ENCODE measurements around the gene ZSCAN31. TPM values are rescaled to one million over a fixed set of nuclear protein-coding genes. Genes with fewer than 3 reads are reported as not detected.

ZSCAN31 gene
- polyA plus RNA-seq, 2 donors, result 5.5 to 9.2 TPM

DNA sequence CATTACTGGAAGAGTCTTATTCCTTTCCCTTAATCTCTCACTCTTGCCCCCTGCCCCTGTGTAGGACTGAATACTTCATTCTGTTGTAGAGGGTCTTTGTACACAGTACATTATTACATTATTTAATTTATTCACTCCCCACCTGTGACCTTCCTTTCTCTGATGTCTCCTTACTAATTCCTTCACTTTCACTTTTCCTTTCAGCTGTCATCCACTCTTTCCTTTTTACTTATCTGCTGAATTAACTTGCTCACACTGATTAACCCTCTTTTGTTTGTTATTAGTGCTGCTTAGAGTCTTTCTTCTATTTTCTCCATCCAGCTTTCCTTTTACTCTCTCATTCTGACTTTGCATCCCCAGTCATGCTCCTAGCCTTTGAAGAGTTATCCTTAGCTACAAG lies 61.1 kb downstream of the ZSCAN31 start:
- no peaks in the 10 kb centered on the region for H3K27me3 ChIP-seq (ENCODE audit: control insufficient read depth in 1 of 2, insufficient read depth in 2 of 2, low read length in 2 of 2)
- H3K36me3 ChIP-seq (ENCODE audit: control insufficient read depth in 2 of 2, insufficient read depth in 2 of 2, low read length in 1 of 2), result peaks cover 2 to 14% of the 10 kb centered on the region in 2 donors

More for the DNA sequence above, 61.1 kb downstream of the ZSCAN31 start:
- Histone ChIP-seq H3K4me3 (ENCODE audit: low read depth in 1 of 2, low read length in 2 of 2) (no peak overlapping the region), H3K9me3 (ENCODE audit: control insufficient read depth in 2 of 2, insufficient read depth in 1 of 2, low read depth in 1 of 2, low read length in 1 of 2) (no peaks in the 10 kb centered on the region), H3K27ac (ENCODE audit: low read depth in 2 of 2, low read length in 1 of 2) (no peak overlapping the region), H3K4me1 (ENCODE audit: control insufficient read depth in 2 of 2, insufficient read depth in 2 of 2, low read length in 1 of 2) (no peaks in the 10 kb centered on the region)

Other genes with a start within 250 kb of the ZSCAN31 start
- 1 to 10 TPM; 3.7 to 6.3 TPM for gene ZSCAN16, start 211.5 kb downstream of the ZSCAN31 start, polyA plus RNA-seq
- 1 to 10 TPM; 1.7 to 2.7 TPM for gene ZKSCAN8, start 194.3 kb downstream of the ZSCAN31 start, polyA plus RNA-seq
- gene ZSCAN9, start 110.9 kb downstream of the ZSCAN31 start, polyA plus RNA-seq, result 1 to 10 TPM; 4.4 to 5.5 TPM
- gene ZKSCAN4, start 83.9 kb downstream of the ZSCAN31 start, polyA plus RNA-seq, result 1 to 10 TPM; 1.8 to 2.3 TPM
- gene NKAPL, start 76.9 kb downstream of the ZSCAN31 start, polyA plus RNA-seq, result under 1 TPM; 0.53 to 0.85 TPM
- gene ZSCAN26, start 69.0 kb downstream of the ZSCAN31 start, polyA plus RNA-seq, result 1 to 10 TPM; 3.6 to 4.7 TPM
- gene PGBD1, start 54.6 kb downstream of the ZSCAN31 start, polyA plus RNA-seq, result 1 to 10 TPM; 1.3 to 1.7 TPM
- 1 to 10 TPM in 1 of 2 donors, under 1 TPM in 1; 0.84 to 1.3 TPM for gene ZKSCAN3, start 13.8 kb upstream of the ZSCAN31 start, polyA plus RNA-seq
- under 1 TPM; 0.79 to 0.99 TPM for gene ZSCAN12, start 63.6 kb upstream of the ZSCAN31 start, polyA plus RNA-seq
- under 1 TPM; 0.14 to 0.28 TPM for gene ZSCAN23, start 107.3 kb upstream of the ZSCAN31 start, polyA plus RNA-seq
- gene GPX6, start 179.6 kb upstream of the ZSCAN31 start, polyA plus RNA-seq, result not detected
- gene GPX5, start 189.7 kb upstream of the ZSCAN31 start, polyA plus RNA-seq, result not detected